ENCODE measurements around the gene ARHGAP26. TPM values are rescaled to one million over a fixed set of nuclear protein-coding genes. Genes with fewer than 3 reads are reported as not detected.

Gene ARHGAP26
- total RNA-seq, 3 donors from 2014 or later: 9.1 to 11.7 (median 9.7) TPM

- Mint-ChIP-seq H3K4me1 (ENCODE audit: low read depth) (no peaks in the 10 kb centered on the region), H3K9me3 (no peaks in the 10 kb centered on the region), H3K4me3 (no peak overlapping the region), H3K36me3 (ENCODE audit: insufficient read depth) (no peaks in the 10 kb centered on the region), H3K27me3 (ENCODE audit: low read depth) (peaks cover 3% of the 10 kb centered on the region)
- DNase-seq (no peak), ATAC-seq (no peak)
Observed at GRCh38 chr5:142763701-142764100, 6.5 kb upstream of the ARHGAP26 start.

- H3K9me3 Mint-ChIP-seq: no peaks in the 10 kb centered on the region
- no peak overlapping the region for H3K4me3 Mint-ChIP-seq
- ATAC-seq (no peak), DNase-seq (no peak)
- no peaks in the 10 kb centered on the region for H3K36me3 Mint-ChIP-seq (ENCODE audit: insufficient read depth)
- peaks cover 18% of the 10 kb centered on the region for H3K4me1 Mint-ChIP-seq (ENCODE audit: low read depth)
- peaks cover 3% of the 10 kb centered on the region for H3K27me3 Mint-ChIP-seq (ENCODE audit: low read depth)
Observed at GRCh38 chr5:142767178-142767577, 3.0 kb upstream of the ARHGAP26 start.

- no peak for DNase-seq
- H3K4me3 Mint-ChIP-seq: no peak overlapping the region
- no peaks in the 10 kb centered on the region for H3K36me3 Mint-ChIP-seq (ENCODE audit: insufficient read depth)
- H3K9me3 Mint-ChIP-seq: no peaks in the 10 kb centered on the region
- no peaks in the 10 kb centered on the region for H3K27me3 Mint-ChIP-seq (ENCODE audit: low read depth)
- peaks cover 25% of the 10 kb centered on the region for H3K4me1 Mint-ChIP-seq (ENCODE audit: low read depth)
- no peak for ATAC-seq
Observed at GRCh38 chr5:142767911-142768310, 2.3 kb upstream of the ARHGAP26 start.

- no peak for DNase-seq
Observed at GRCh38 chr5:142769251-142769792, 855 bp upstream of the ARHGAP26 start.

GRCh38 chr5:142770650-142771609 lies 753 bp downstream of the ARHGAP26 start:
- Mint-ChIP-seq H3K27me3 (ENCODE audit: low read depth) (no peaks in the 10 kb centered on the region), H3K9me3 (no peaks in the 10 kb centered on the region), H3K4me3 (peak overlapping the region; percentile 94), H3K4me1 (ENCODE audit: low read depth) (peaks cover 37% of the 10 kb centered on the region), H3K36me3 (ENCODE audit: insufficient read depth) (no peaks in the 10 kb centered on the region)
- ATAC-seq: peak; percentile 34 to 41
- peak; percentile 40 for DNase-seq

More at GRCh38 chr5:142769251-142769792, 855 bp upstream of the ARHGAP26 start:
- Mint-ChIP-seq H3K27me3 (ENCODE audit: low read depth) (no peaks in the 10 kb centered on the region), H3K9me3 (no peaks in the 10 kb centered on the region), H3K4me1 (ENCODE audit: low read depth) (peaks cover 33% of the 10 kb centered on the region), H3K36me3 (ENCODE audit: insufficient read depth) (no peaks in the 10 kb centered on the region), H3K4me3 (peak overlapping the region; percentile 85)
- no peak for ATAC-seq

GRCh38 chr5:142771666-142772065 lies 1.5 kb downstream of the ARHGAP26 start:
- ATAC-seq: no peak
- Mint-ChIP-seq H3K4me1 (ENCODE audit: low read depth) (peaks cover 41% of the 10 kb centered on the region), H3K36me3 (ENCODE audit: insufficient read depth) (no peaks in the 10 kb centered on the region), H3K27me3 (ENCODE audit: low read depth) (no peaks in the 10 kb centered on the region), H3K9me3 (no peaks in the 10 kb centered on the region), H3K4me3 (peak overlapping the region; percentile 94)
- DNase-seq: no peak

GRCh38 chr5:142772446-142773293 lies 2.5 kb downstream of the ARHGAP26 start:
- Mint-ChIP-seq H3K9me3 (no peaks in the 10 kb centered on the region), H3K27me3 (ENCODE audit: low read depth) (no peaks in the 10 kb centered on the region), H3K36me3 (ENCODE audit: insufficient read depth) (no peaks in the 10 kb centered on the region), H3K4me3 (peak overlapping the region; percentile 94), H3K4me1 (ENCODE audit: low read depth) (peaks cover 47% of the 10 kb centered on the region)
- ATAC-seq (no peak), DNase-seq (no peak)

- no peaks in the 10 kb centered on the region for H3K9me3 Mint-ChIP-seq
- H3K27me3 Mint-ChIP-seq (ENCODE audit: low read depth): no peaks in the 10 kb centered on the region
- H3K36me3 Mint-ChIP-seq (ENCODE audit: insufficient read depth): no peaks in the 10 kb centered on the region
- DNase-seq (no peak), ATAC-seq (no peak)
- no peak overlapping the region for H3K4me3 Mint-ChIP-seq
- H3K4me1 Mint-ChIP-seq (ENCODE audit: low read depth): peaks cover 55% of the 10 kb centered on the region
Observed at GRCh38 chr5:142777099-142777498, 6.9 kb downstream of the ARHGAP26 start.

- Mint-ChIP-seq H3K4me1 (ENCODE audit: low read depth) (peaks cover 54% of the 10 kb centered on the region), H3K36me3 (ENCODE audit: insufficient read depth) (no peaks in the 10 kb centered on the region), H3K4me3 (no peak overlapping the region), H3K27me3 (ENCODE audit: low read depth) (no peaks in the 10 kb centered on the region), H3K9me3 (no peaks in the 10 kb centered on the region)
- DNase-seq: no peak
- no peak for ATAC-seq
Observed at GRCh38 chr5:142777850-142778249, 7.7 kb downstream of the ARHGAP26 start.

- Mint-ChIP-seq H3K36me3 (ENCODE audit: insufficient read depth) (no peaks in the 10 kb centered on the region), H3K4me3 (no peak overlapping the region), H3K27me3 (ENCODE audit: low read depth) (no peaks in the 10 kb centered on the region), H3K9me3 (no peaks in the 10 kb centered on the region), H3K4me1 (ENCODE audit: low read depth) (peaks cover 61% of the 10 kb centered on the region)
- no peak for DNase-seq
- ATAC-seq: no peak
Observed at GRCh38 chr5:142779163-142779840, 9.1 kb downstream of the ARHGAP26 start.

GRCh38 chr5:142780871-142781270 lies 10.7 kb downstream of the ARHGAP26 start:
- H3K36me3 Mint-ChIP-seq (ENCODE audit: insufficient read depth): peaks cover 2% of the 10 kb centered on the region
- H3K4me1 Mint-ChIP-seq (ENCODE audit: low read depth): peaks cover 72% of the 10 kb centered on the region
- H3K9me3 Mint-ChIP-seq: no peaks in the 10 kb centered on the region
- no peaks in the 10 kb centered on the region for H3K27me3 Mint-ChIP-seq (ENCODE audit: low read depth)
- H3K4me3 Mint-ChIP-seq: no peak overlapping the region
- no peak for ATAC-seq
- no peak for DNase-seq

- Mint-ChIP-seq H3K27me3 (ENCODE audit: low read depth) (no peaks in the 10 kb centered on the region), H3K4me3 (peak overlapping the region; percentile 63), H3K9me3 (no peaks in the 10 kb centered on the region), H3K36me3 (ENCODE audit: insufficient read depth) (peaks cover 6% of the 10 kb centered on the region), H3K4me1 (ENCODE audit: low read depth) (peaks cover 68% of the 10 kb centered on the region)
- DNase-seq: no peak
- ATAC-seq: no peak
Observed at GRCh38 chr5:142782976-142783530, 12.9 kb downstream of the ARHGAP26 start.

GRCh38 chr5:142783601-142784341 lies 13.6 kb downstream of the ARHGAP26 start:
- DNase-seq (no peak), ATAC-seq (peak; percentile 87 to 90)
- no peaks in the 10 kb centered on the region for H3K9me3 Mint-ChIP-seq
- H3K4me3 Mint-ChIP-seq: peak overlapping the region; percentile 63
- peaks cover 6% of the 10 kb centered on the region for H3K36me3 Mint-ChIP-seq (ENCODE audit: insufficient read depth)
- H3K4me1 Mint-ChIP-seq (ENCODE audit: low read depth): peaks cover 67% of the 10 kb centered on the region
- no peaks in the 10 kb centered on the region for H3K27me3 Mint-ChIP-seq (ENCODE audit: low read depth)
